Activated T-cell treated with anti-CD3 and anti-CD28 coated beads for 24 hours (primary cell): ENCODE measurements around the gene DUSP9.

Experiments
- DNase-seq: peaks from one replicate; pipeline ENCODE4 v3.0.0-alpha.2; 2020; ENCODE audit warnings: low read depth

The DUSP9 gene

DNA sequence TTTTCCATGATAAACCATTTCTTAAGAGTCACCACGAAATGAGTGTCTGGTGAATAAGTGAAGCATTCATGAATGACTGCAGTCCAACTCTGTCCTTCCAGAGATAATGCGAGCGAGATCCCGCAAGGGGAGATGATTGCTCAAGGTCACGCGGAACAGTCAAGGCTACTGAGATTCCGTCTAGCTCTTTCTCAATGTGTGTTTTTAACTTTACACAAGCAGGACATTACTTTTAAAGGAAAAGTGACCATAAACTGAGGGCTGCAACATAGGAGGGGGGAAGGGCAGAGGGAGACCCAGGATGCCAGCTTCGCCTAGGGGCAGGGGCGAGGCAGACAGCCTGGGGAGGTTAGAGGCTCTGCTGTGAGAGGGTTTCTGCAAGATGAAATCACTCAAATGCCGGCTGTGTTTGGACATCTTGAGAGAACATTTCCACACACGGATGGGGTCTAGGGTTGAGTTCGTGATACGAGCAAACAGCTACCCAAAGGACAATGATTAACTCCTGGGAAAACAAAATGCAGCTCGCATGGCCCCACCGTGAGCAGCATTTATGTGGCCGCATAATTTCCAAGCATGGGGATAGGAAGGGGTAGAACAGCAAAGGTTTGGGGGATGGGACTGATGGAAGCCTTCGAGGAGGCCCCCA lies 24.2 kb upstream of the DUSP9 start:
- no peak for DNase-seq

DNA sequence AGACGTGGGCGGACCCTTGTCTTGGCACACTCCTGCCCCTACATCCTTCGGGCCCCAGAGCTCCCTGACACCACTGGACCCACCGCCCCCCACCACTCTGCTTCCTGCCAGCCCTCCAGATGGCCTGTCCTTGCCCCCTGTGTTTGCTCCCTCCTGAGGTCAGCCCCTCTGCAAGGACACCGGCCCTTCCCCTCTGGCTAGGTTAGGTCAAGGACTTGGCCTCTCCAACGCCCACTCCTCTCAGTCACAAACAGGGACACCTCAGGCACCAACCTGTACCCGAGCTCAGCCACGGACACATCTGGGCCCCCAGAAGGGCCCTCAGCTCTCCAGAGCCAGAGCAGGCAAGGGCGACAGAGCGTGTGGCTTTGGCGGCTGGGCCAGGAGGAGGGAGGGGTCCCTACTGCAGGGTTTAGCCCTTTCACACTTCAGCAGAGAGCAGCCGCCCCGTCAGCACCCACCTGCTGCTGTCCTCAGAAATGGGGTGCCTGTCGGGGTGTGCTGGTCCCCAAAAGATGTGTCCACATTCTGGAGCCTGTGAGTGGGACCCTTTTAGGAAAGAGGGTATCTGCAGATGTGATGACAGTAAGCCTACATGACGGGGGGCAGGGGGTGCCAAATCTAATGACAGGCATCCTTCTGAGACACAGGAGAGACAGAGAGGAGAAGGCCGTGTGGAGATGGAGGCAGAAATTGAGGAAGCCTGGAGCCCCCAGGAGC lies 23.5 kb upstream of the DUSP9 start:
- no peak for DNase-seq

GRCh38 chrX:153624196-153625091 lies 22.6 kb upstream of the DUSP9 start:
- no peak for DNase-seq

GRCh38 chrX:153625271-153626024 lies 21.6 kb upstream of the DUSP9 start:
- DNase-seq, result no peak

DNA sequence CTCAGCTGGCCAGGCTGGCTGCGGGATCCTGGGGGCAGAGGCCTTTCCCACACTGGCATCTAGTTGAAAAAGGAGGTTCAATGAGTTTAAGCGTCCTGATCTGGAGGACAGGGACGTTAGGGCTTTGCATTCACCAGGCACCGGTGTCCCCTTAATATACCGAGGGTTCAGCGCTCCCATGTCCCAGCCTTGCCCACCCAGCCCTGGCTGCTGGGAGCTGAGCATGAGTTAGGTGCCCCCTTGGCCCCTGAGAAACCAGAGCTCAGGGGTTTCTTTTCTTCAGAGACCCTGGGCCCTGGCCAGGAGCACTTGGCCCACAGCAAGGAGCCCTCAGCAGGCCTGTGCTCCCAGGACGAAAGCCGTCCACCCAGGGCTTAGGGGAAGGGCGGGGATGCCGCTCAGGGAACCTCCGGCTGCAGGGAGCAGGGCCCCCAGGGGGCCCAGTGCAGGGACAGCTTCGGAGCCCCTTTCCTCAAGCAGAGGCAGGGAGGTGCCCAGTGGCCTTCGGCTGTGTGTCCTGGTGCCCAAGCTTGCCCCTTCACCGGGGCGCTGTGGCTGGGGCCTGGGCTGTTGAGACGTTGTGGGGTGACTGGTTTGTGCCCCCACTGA lies 20.9 kb upstream of the DUSP9 start:
- DNase-seq, result no peak

GRCh38 chrX:153626863-153627674 lies 19.9 kb upstream of the DUSP9 start:
- no peak for DNase-seq

DNA sequence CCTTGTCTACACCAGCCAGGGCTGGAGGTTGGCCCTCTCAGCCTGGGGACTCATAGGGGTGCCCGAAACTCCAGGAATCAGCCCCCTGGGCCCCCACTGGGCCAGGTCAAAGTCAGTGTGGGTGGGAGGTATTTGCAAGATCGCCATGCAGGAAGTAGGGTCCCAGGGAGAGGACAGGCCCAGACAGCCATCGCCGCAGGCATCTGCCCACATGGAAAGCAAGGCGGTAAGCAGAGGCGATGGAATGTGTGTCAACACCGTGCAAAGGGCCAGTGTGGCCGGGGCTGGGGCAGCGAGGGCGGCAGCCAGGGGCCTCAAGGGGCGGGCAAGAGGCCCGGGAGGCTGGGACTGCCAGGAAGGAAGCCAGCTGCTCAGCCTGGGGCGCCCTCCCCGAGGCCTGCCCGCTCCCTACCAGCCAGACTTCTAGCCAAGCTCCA lies 19.3 kb upstream of the DUSP9 start:
- no peak for DNase-seq

DNA sequence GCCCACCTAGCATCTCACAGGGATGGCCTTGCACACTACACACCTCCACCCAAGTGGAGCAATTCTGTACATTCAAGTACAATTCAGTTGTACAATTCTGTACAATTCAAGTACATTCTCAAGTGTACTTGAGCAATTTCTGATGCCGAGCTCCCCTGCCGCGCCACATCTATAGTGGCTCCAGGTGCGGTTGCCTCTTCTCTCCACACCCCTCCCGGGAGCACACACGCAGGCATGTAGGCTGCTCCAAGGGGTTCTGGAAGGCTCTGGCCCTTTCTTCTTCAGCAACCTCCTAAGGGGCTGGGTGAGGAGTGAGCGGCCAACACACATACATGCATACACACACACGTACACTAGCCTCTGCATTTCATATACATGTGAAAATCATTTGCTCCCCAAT lies 18.9 kb upstream of the DUSP9 start:
- DNase-seq, result no peak

DNA sequence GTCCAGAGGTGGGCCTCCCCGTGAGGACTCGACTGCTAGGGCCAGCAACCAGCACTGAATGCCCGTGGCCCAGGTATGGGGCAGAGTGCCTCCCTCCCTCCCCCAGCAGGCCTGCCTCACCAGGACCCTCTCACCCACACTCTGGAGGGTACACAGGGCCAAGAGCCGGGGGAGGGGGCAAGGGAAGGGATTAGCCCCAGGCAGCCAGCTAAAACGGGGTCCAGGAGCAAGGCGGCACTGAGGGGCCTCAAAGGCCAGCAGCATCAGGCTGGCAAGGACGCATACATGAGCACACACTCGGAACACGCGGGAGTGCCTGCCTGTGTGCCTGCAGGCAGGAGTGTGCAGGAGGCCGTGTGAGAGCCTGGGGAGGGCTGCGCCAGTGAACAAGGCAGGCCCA lies 18.3 kb upstream of the DUSP9 start:
- DNase-seq, result no peak

DNA sequence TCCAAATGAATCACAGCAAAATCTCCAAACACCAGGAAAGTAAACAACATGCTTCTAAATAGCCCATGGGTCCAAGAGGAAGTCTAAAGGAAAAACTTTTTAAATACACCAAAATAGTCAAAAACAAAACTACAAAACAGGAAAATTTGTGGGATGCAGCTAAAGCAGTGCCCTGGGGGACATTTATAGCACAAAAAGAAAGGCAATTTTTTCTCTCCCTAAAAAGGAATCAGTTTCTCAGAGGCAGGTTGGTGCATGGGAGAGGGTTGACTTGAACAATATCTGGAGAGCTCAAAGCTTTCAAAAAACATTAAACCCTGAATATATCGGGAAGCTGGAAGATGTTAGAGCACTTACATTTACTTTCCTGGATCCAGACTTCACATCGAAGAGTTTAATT lies 15.7 kb upstream of the DUSP9 start:
- DNase-seq, result no peak

- DNase-seq, result no peak
Measured at GRCh38 chrX:153631907-153632594, 15.0 kb upstream of the DUSP9 start.

DNA sequence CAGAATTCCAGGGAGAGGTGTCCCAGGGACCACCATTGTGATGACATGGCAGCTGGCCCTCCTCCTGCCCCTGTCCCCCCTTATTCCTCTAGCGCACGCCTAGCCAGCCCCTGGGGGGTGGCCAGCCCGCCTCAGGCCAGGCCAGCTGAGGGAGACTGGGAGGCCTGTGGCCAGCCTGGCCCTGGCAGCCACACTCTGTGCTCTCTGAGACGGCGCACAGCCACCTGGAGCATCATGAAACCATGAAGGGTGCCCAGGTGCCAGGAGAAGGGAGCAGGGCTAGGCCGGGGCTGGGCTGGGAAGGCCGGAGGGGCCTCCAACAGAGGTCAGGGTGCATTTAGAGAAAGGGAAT lies 14.4 kb upstream of the DUSP9 start:
- no peak for DNase-seq

DNA sequence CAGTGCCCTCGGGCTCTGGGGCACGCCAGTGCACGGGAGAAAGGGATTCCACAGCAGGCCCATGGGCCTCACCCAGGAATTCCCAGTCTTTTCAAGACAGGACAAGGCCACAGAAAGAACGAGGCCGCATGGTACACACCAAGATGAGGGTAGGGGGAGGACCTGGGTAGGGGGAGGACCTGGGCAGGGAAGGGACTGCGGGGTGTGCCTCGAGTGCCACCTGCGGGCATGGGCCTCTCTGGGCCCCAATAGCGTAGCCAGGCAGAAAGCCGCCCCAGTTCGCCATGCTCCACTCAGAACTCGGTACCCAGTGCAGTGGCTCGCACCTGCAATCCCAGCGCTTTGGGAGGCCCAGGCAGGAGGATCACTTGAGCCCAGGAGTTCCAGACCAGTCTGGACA lies 14.0 kb upstream of the DUSP9 start:
- DNase-seq, result no peak

GRCh38 chrX:153633607-153634180 lies 13.3 kb upstream of the DUSP9 start:
- DNase-seq, result no peak

DNA sequence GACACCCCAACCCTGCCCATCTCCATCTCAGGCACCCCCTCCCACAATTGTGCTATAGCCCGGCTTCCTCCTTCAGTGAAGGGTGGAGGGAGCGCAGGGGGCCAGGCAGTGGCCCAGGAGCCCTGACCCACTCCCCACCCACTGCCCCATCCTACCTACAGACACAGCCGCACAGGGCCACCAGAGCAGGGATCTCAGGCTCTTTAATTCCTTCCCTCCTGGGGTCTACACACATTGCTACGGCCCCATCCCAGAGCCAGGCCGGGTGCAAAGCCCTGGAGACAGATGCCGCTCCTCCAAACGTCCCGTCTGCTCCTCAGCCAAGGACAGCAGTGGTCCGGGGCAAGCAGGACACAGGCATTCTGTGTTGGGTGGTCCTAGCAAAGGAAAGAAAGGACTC lies 12.8 kb upstream of the DUSP9 start:
- no peak for DNase-seq

GRCh38 chrX:153634832-153635231 lies 12.2 kb upstream of the DUSP9 start:
- no peak for DNase-seq

DNA sequence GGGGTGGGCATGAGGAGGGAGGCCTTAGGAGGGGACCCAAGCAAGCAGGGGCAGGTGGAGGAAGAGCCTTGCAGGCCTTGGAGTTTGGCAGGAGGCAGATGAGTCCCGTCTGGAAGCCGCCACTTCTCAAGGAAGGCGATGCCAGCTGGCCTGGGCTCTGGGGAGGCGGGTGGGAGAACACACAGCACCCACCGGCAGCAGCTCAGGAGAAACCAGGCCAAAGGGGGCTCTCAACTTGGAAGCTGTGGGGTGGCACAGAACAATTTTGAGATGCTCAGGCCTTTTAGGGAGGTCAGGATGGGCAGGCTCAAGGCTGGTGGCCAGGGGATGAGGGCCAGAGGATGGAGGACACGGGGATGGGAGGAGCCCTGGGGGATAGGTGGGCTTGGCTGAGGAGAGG lies 11.6 kb upstream of the DUSP9 start:
- DNase-seq, result no peak

DNA sequence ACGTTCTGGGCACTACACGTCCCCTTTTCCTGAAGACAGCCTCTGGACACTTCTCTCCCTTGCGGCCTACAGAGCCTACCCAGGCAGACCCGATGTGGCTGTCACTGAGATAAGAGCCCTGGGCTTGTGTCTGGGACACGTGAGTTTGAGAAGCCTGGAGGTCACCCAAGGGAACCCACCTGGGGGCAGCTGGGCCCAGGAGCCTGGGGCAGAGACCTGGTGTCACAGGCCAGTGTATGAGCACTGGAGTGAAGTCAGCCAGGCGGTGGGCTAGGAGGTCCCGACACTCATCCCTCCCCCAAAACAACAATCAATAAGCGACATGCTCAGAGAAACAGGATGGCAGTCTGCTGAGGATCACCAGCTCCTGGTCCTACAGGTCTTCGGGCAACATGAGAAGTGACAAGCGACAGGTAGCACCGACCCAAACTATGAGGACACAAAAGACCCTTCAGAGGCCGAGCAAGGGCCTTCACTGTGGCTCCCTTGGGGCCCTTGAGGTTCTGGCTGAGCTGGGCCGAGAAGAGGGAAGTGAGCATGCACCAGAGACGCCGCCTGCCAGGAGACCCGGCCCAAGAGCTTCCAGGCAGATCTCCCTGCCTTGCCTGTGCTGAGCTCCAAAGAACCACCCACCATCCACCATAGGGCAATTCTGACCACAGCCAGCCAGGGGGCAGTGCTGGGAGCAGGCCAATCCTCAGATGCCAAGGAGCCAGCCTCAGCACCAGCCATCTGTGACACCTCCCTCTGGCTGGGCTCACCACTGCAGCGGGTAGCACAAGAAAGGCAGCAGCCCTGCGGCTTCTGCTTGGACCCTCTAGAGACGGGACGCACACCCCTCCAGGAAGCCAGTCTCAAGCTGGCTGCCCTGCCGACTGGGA lies 11.0 kb upstream of the DUSP9 start:
- DNase-seq, result no peak

- DNase-seq, result no peak
Measured at GRCh38 chrX:153636716-153637115, 10.3 kb upstream of the DUSP9 start.
